ENCODE data around the gene ARSB. TPM values are rescaled to one million over a fixed set of nuclear protein-coding genes. Genes with fewer than 3 reads are reported as not detected.

ARSB gene
- total RNA-seq, 6 donors from 2014 or later, result 9.8 to 24.1 (median 18.7) TPM

GRCh38 chr5:78922879-78923621 is 62.1 kb downstream of the ARSB start:
- WGBS, 2 donors, result 89 to 94% methylated on average over 8 of the region's 8 CpGs
- TF ChIP-seq, protein P1, sequence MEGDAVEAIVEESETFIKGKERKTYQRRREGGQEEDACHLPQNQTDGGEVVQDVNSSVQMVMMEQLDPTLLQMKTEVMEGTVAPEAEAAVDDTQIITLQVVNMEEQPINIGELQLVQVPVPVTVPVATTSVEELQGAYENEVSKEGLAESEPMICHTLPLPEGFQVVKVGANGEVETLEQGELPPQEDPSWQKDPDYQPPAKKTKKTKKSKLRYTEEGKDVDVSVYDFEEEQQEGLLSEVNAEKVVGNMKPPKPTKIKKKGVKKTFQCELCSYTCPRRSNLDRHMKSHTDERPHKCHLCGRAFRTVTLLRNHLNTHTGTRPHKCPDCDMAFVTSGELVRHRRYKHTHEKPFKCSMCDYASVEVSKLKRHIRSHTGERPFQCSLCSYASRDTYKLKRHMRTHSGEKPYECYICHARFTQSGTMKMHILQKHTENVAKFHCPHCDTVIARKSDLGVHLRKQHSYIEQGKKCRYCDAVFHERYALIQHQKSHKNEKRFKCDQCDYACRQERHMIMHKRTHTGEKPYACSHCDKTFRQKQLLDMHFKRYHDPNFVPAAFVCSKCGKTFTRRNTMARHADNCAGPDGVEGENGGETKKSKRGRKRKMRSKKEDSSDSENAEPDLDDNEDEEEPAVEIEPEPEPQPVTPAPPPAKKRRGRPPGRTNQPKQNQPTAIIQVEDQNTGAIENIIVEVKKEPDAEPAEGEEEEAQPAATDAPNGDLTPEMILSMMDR (IDR thresholded peaks at IDR 0.05), result no peak
- TF ChIP-seq POLR2A (IDR thresholded peaks at IDR 0.05) (no peak), EP300 (IDR thresholded peaks at IDR 0.05) (no peak), POLR2AphosphoS5 (IDR thresholded peaks at IDR 0.05) (no peak)
- H3K36me3 ChIP-seq, result no peaks in the 10 kb centered on the region
- H3K9me3 ChIP-seq, result no peaks in the 10 kb centered on the region
- H3K27ac ChIP-seq, result no peak overlapping the region
- no peaks in the 10 kb centered on the region for H3K27me3 ChIP-seq
- ATAC-seq (ENCODE audit: low FRiP score in 2 of 2) (no peak), DNase-seq (no peak)
- H3K4me3 ChIP-seq, result no peak overlapping the region
- no peaks in the 10 kb centered on the region for H3K4me1 ChIP-seq

GRCh38 chr5:78920604-78921003 is 64.5 kb downstream of the ARSB start:
- Histone ChIP-seq H3K4me3 (no peak overlapping the region), H3K36me3 (no peaks in the 10 kb centered on the region), H3K4me1 (no peaks in the 10 kb centered on the region), H3K27ac (no peak overlapping the region), H3K9me3 (no peaks in the 10 kb centered on the region), H3K27me3 (no peaks in the 10 kb centered on the region)
- ATAC-seq (ENCODE audit: low FRiP score in 2 of 2) (peak in 1 of 2 donors; percentile 46), DNase-seq (no peak)
- 88 to 97% methylated on average over 2 of the region's 2 CpGs for WGBS, 2 donors
- TF ChIP-seq POLR2A (IDR thresholded peaks at IDR 0.05) (no peak), POLR2AphosphoS5 (IDR thresholded peaks at IDR 0.05) (no peak), EP300 (IDR thresholded peaks at IDR 0.05) (no peak)
- TF ChIP-seq, protein P1 (IDR thresholded peaks at IDR 0.05), result no peak

- TF ChIP-seq, protein P1 (IDR thresholded peaks at IDR 0.05), result no peak
- TF ChIP-seq EP300 (IDR thresholded peaks at IDR 0.05) (no peak), POLR2AphosphoS5 (IDR thresholded peaks at IDR 0.05) (no peak), POLR2A (IDR thresholded peaks at IDR 0.05) (no peak)
- ATAC-seq (ENCODE audit: low FRiP score in 2 of 2) (no peak), DNase-seq (no peak)
- Histone ChIP-seq H3K36me3 (no peaks in the 10 kb centered on the region), H3K27ac (no peak overlapping the region), H3K4me1 (no peaks in the 10 kb centered on the region), H3K27me3 (no peaks in the 10 kb centered on the region), H3K4me3 (no peak overlapping the region), H3K9me3 (no peaks in the 10 kb centered on the region)
- WGBS, 2 donors, result 92 to 93% methylated on average over 1 of the region's 1 CpG
These were observed 65.3 kb downstream of the ARSB start for GRCh38 chr5:78919796-78920195.

GRCh38 chr5:78916044-78916443 is 69.1 kb downstream of the ARSB start:
- no peaks in the 10 kb centered on the region for H3K4me1 ChIP-seq
- no peaks in the 10 kb centered on the region for H3K27me3 ChIP-seq
- TF ChIP-seq POLR2A (IDR thresholded peaks at IDR 0.05), result no peak
- TF ChIP-seq, protein P1 (IDR thresholded peaks at IDR 0.05), result no peak
- no peak for TF ChIP-seq EP300 (IDR thresholded peaks at IDR 0.05)
- no peak for TF ChIP-seq POLR2AphosphoS5 (IDR thresholded peaks at IDR 0.05)
- DNase-seq (no peak), ATAC-seq (ENCODE audit: low FRiP score in 2 of 2) (no peak)
- no peaks in the 10 kb centered on the region for H3K36me3 ChIP-seq
- no peak overlapping the region for H3K27ac ChIP-seq
- no peak overlapping the region for H3K4me3 ChIP-seq
- 78% methylated on average over 5 of the region's 5 CpGs for WGBS, 2 donors
- no peaks in the 10 kb centered on the region for H3K9me3 ChIP-seq

DNA sequence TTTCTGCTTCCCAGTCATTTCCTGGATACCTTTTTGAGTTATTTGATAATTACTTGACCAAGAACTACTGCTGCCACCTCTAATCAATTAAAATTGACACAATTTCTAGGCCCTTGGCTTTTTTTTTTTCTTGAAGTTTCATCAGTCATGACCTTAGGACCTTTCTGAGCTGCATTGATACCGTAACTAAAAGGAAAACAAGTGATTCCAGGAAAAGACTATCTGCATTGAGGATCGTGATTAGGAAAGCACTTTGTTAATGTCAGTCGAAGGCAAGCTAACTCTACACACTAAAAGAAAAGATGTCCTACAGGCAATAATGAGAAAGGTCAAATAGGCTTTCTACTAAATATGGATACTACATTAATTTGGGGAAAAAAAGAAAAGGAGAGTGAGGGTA is 69.9 kb downstream of the ARSB start:
- Histone ChIP-seq H3K4me1 (no peaks in the 10 kb centered on the region), H3K27me3 (no peaks in the 10 kb centered on the region), H3K36me3 (no peaks in the 10 kb centered on the region), H3K4me3 (no peak overlapping the region), H3K9me3 (no peaks in the 10 kb centered on the region), H3K27ac (no peak overlapping the region)
- WGBS, 2 donors, result 69 to 84% methylated on average over 3 of the region's 3 CpGs
- DNase-seq (no peak), ATAC-seq (ENCODE audit: low FRiP score in 2 of 2) (no peak)
- TF ChIP-seq, protein P1 (IDR thresholded peaks at IDR 0.05), result no peak
- TF ChIP-seq POLR2AphosphoS5 (IDR thresholded peaks at IDR 0.05), result no peak
- no peak for TF ChIP-seq POLR2A (IDR thresholded peaks at IDR 0.05)
- TF ChIP-seq EP300 (IDR thresholded peaks at IDR 0.05), result no peak

All from upper lobe of left lung (tissue), 6 donors.